ENCODE results near the gene GALNT17.

Gene GALNT17

DNA sequence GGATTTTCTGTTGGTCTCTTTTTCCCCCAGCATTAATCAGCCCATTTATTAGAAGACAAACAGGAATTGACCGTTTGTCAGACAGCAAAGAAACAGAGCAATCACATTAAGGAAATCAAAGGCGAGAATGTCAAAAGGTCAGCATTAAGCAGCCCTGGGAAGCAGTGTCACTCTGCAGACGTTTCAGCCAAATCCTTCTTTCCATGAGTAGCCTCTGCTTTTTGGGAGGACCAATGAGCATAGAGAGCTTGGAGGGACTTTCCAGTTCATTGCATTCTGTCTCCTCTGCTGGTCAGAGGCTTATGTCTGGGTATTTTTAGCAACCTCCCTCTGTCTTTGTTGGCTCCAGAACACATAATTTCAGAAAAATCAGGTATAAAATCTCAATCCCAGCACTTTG lies 481.4 kb downstream of the GALNT17 start:
- no peak for TF ChIP-seq CTCF (IDR thresholded peaks at IDR 0.05; ENCODE audit: low read depth, low read length, missing control alignments)
- H3K4me3 ChIP-seq (replicated peaks; ENCODE audit: low read depth, low read length): no peak overlapping the region
- no peak for DNase-seq (ENCODE audit: extremely low read depth, low read depth)

GRCh38 chr7:71615017-71615416 lies 483.1 kb downstream of the GALNT17 start:
- DNase-seq (ENCODE audit: extremely low read depth, low read depth): no peak
- H3K4me3 ChIP-seq (replicated peaks; ENCODE audit: low read depth, low read length): no peak overlapping the region
- no peak for TF ChIP-seq CTCF (IDR thresholded peaks at IDR 0.05; ENCODE audit: low read depth, low read length, missing control alignments)

GRCh38 chr7:71616217-71616616 lies 484.3 kb downstream of the GALNT17 start:
- no peak overlapping the region for H3K4me3 ChIP-seq (replicated peaks; ENCODE audit: low read depth, low read length)
- no peak for DNase-seq (ENCODE audit: extremely low read depth, low read depth)

DNA sequence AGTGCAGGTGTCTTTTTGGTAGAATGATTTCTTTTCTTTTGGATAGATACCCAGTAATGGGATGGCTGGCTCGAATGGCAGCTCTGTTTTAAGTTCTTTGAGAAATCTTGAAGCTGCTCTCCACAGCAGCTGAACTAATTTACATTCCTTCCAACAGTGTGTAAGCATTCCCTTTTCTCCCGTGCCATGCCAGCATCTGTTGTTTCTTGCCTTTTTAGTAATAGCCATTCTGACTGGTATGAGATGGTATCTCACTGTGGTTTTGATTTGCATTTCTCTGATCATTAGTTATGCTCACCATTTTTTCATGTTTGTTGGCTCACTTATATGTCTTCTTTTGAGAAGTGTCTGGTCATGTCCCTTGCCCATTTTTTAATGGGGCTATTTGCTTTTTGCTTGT lies 486.3 kb downstream of the GALNT17 start:
- no peak overlapping the region for H3K4me3 ChIP-seq (replicated peaks; ENCODE audit: low read depth, low read length)
- no peak for TF ChIP-seq CTCF (IDR thresholded peaks at IDR 0.05; ENCODE audit: low read depth, low read length, missing control alignments)
- DNase-seq (ENCODE audit: extremely low read depth, low read depth): no peak

More at GRCh38 chr7:71616217-71616616, 484.3 kb downstream of the GALNT17 start:
- TF ChIP-seq CTCF (IDR thresholded peaks at IDR 0.05; ENCODE audit: low read depth, low read length, missing control alignments): no peak

- no peak for DNase-seq (ENCODE audit: extremely low read depth, low read depth)
- no peak overlapping the region for H3K4me3 ChIP-seq (replicated peaks; ENCODE audit: low read depth, low read length)
- no peak for TF ChIP-seq CTCF (IDR thresholded peaks at IDR 0.05; ENCODE audit: low read depth, low read length, missing control alignments)
Measured at GRCh38 chr7:71625545-71625944, 493.6 kb downstream of the GALNT17 start.

DNA sequence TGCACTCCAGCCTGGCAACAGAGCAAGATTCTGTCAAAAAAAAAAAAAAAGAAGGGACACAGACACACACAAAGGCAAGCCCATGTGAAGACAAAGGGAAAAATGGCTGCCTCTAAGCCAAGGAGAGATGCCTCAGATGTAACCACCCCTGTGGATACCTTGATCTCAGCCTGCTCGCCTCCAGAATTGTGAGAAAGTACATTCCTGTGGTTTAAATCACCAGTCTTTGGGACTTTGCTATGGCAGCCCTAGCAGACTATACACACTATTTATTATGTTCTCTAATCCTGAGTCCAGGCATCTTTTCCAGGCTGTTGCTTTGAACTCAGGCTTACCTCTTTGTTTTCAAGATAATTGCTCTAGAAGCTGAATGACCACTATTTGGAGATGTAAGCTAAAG lies 494.3 kb downstream of the GALNT17 start:
- no peak overlapping the region for H3K4me3 ChIP-seq (replicated peaks; ENCODE audit: low read depth, low read length)
- DNase-seq (ENCODE audit: extremely low read depth, low read depth): no peak
- TF ChIP-seq CTCF (IDR thresholded peaks at IDR 0.05; ENCODE audit: low read depth, low read length, missing control alignments): no peak

DNA sequence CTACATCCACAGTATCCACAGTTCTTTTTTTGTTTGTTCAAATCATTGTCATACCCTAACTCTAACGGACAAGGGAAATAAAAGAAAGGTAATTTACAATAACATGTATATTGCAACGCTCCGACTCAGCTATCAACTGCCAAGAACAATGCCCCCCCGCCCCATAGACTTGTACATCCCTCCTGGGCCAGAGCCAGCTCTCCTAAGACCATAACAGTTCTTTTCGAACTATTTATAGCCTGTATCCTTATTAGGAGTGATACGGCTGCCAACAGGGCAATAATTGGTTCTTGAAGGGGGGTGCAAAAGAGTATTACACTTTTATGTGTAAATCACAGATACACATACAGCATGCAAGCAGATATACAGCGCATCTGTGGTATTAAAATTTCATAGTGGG lies 495.7 kb downstream of the GALNT17 start:
- TF ChIP-seq CTCF (IDR thresholded peaks at IDR 0.05; ENCODE audit: low read depth, low read length, missing control alignments): no peak
- DNase-seq (ENCODE audit: extremely low read depth, low read depth): no peak
- no peak overlapping the region for H3K4me3 ChIP-seq (replicated peaks; ENCODE audit: low read depth, low read length)

Measured in HFF-Myc (cell line).